ENCODE measurements around the gene PLPP4. TPM values are rescaled to one million over a fixed set of nuclear protein-coding genes. Genes with fewer than 3 reads are reported as not detected.
A peak's percentile ranks its signal among the peaks of the same experiment; 100 is the strongest.

Gene PLPP4
- polyA plus RNA-seq, 1 of the 3 experiments (the other 2 are of a cell fraction): 27.9 TPM

GRCh38 chr10:120555436-120555835, 98.4 kb downstream of the PLPP4 start:
- POLR2A ChIA-PET: no interaction called here
- Histone ChIP-seq H3K79me2 (ENCODE audit: insufficient read depth) (peaks cover 92% of the 10 kb centered on the region), H3K27ac (ENCODE audit: low read depth in 2 of 2, low read length in 1 of 2) (no peak overlapping the region), H3K9me3 (no peaks in the 10 kb centered on the region), H3K4me2 (no peak overlapping the region), H3K4me3 (ENCODE audit: low read depth in 2 of 2, low read length in 1 of 2) (no peak overlapping the region), H3K36me3 (replicated peaks in 1 of 2; ENCODE audit: control insufficient read depth in 1 of 2, insufficient read depth in 2 of 2, low read length in 1 of 2) (peaks cover 0 to 31% of the 10 kb centered on the region in 2 experiments), H3K9me2 (no peaks in the 10 kb centered on the region), H3K9ac (no peak overlapping the region), H3K27me3 (ENCODE audit: insufficient read depth) (no peaks in the 10 kb centered on the region), H4K20me1 (ENCODE audit: insufficient read depth) (no peaks in the 10 kb centered on the region), H3K4me1 (ENCODE audit: control insufficient read depth in 1 of 2, insufficient read depth in 2 of 2, low read depth in 1 of 2, low read length in 1 of 2) (peaks cover 0 to 5% of the 10 kb centered on the region in 2 experiments; a peak in 2 of 4 replicates), H2AFZ (ENCODE audit: low read depth) (no peak overlapping the region), H3F3A (replicated peaks; ENCODE audit: insufficient read depth) (peaks cover 10% of the 10 kb centered on the region)
- no peak for DNase-seq
- no peak for TF ChIP-seq MXI1 (IDR thresholded peaks at IDR 0.05; ENCODE audit: low read depth, low read length)
- TF ChIP-seq CTCF (IDR thresholded peaks at IDR 0.05): no peak
- TF ChIP-seq, protein P1, sequence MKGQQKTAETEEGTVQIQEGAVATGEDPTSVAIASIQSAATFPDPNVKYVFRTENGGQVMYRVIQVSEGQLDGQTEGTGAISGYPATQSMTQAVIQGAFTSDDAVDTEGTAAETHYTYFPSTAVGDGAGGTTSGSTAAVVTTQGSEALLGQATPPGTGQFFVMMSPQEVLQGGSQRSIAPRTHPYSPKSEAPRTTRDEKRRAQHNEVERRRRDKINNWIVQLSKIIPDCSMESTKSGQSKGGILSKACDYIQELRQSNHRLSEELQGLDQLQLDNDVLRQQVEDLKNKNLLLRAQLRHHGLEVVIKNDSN (IDR thresholded peaks at IDR 0.05; ENCODE audit: borderline replicate concordance, low read depth): no peak
- 53% methylated on average over 4 of the region's 4 CpGs for WGBS (ENCODE audit: low lambda C conversion rate)
- CTCF ChIA-PET: no interaction called here

GRCh38 chr10:120555842-120556532, 99.0 kb downstream of the PLPP4 start:
- peaks cover 0 to 29% of the 10 kb centered on the region in 2 experiments for H3K36me3 ChIP-seq (replicated peaks in 1 of 2; ENCODE audit: control insufficient read depth in 1 of 2, insufficient read depth in 2 of 2, low read length in 1 of 2)
- H2AFZ ChIP-seq (ENCODE audit: low read depth): no peak overlapping the region
- WGBS (ENCODE audit: low lambda C conversion rate): 62% methylated on average over 2 of the region's 2 CpGs
- no peaks in the 10 kb centered on the region for H3K9me3 ChIP-seq
- no peak overlapping the region for H3K4me2 ChIP-seq
- H3K9me2 ChIP-seq: no peaks in the 10 kb centered on the region
- no peaks in the 10 kb centered on the region for H3K27me3 ChIP-seq (ENCODE audit: insufficient read depth)
- peaks cover 0 to 5% of the 10 kb centered on the region in 2 experiments; a peak in 2 of 4 replicates for H3K4me1 ChIP-seq (ENCODE audit: control insufficient read depth in 1 of 2, insufficient read depth in 2 of 2, low read depth in 1 of 2, low read length in 1 of 2)
- POLR2A ChIA-PET: no interaction called here
- CTCF ChIA-PET: no interaction called here
- H3F3A ChIP-seq (replicated peaks; ENCODE audit: insufficient read depth): peaks cover 8% of the 10 kb centered on the region
- no peak for DNase-seq
- TF ChIP-seq POLR2AphosphoS5 (IDR thresholded peaks at IDR 0.05; ENCODE audit: low read depth, low read length): no peak
- TF ChIP-seq FOSL2 (IDR thresholded peaks at IDR 0.05; ENCODE audit: borderline replicate concordance, low read depth): no peak
- H3K4me3 ChIP-seq (ENCODE audit: low read depth in 2 of 2, low read length in 1 of 2): no peak overlapping the region
- H4K20me1 ChIP-seq (ENCODE audit: insufficient read depth): no peaks in the 10 kb centered on the region
- H3K27ac ChIP-seq (ENCODE audit: low read depth in 2 of 2, low read length in 1 of 2): peak overlapping the region in 1 of 2 experiments; percentile 0; a peak in 1 of 4 replicates
- no peak overlapping the region for H3K9ac ChIP-seq
- H3K79me2 ChIP-seq (ENCODE audit: insufficient read depth): peaks cover 93% of the 10 kb centered on the region

DNA sequence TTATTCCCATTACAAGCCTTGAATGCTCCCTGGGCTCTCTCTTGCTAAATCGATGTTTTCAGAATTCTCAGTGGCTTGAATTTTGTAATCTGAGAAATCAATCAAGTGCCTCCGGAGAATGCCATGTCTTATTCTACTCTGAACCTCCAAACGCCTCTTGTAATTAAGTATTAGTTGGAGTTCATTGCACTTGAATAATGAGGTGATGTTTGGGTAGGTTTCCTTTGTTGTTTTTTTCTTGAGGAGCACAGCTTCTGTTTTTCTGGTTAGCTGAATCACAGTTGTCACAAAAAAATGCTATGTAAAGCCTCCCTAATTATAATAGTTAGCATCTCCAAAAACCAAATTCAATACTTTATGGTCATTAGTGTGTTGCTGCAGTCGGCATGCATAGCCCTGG, 100.3 kb downstream of the PLPP4 start:
- Histone ChIP-seq H3K27ac (ENCODE audit: low read depth in 2 of 2, low read length in 1 of 2) (no peak overlapping the region; a peak in 1 of 4 replicates), H4K20me1 (ENCODE audit: insufficient read depth) (no peaks in the 10 kb centered on the region), H3K9me2 (no peaks in the 10 kb centered on the region), H3K4me2 (no peak overlapping the region; the same call in 1 of the 2 replicates), H3K79me2 (ENCODE audit: insufficient read depth) (peaks cover 85% of the 10 kb centered on the region), H3F3A (replicated peaks; ENCODE audit: insufficient read depth) (no peaks in the 10 kb centered on the region), H3K27me3 (ENCODE audit: insufficient read depth) (no peaks in the 10 kb centered on the region), H3K36me3 (replicated peaks in 1 of 2; ENCODE audit: control insufficient read depth in 1 of 2, insufficient read depth in 2 of 2, low read length in 1 of 2) (peaks cover 0 to 29% of the 10 kb centered on the region in 2 experiments), H3K4me1 (ENCODE audit: control insufficient read depth in 1 of 2, insufficient read depth in 2 of 2, low read depth in 1 of 2, low read length in 1 of 2) (peaks cover 0 to 4% of the 10 kb centered on the region in 2 experiments; a peak in 2 of 4 replicates), H2AFZ (ENCODE audit: low read depth) (no peak overlapping the region), H3K4me3 (ENCODE audit: low read depth in 2 of 2, low read length in 1 of 2) (no peak overlapping the region), H3K9ac (no peak overlapping the region), H3K9me3 (no peaks in the 10 kb centered on the region)
- POLR2A ChIA-PET: no interaction called here
- CTCF ChIA-PET: no interaction called here
- 61% methylated on average over 4 of the region's 4 CpGs for WGBS (ENCODE audit: low lambda C conversion rate)
- DNase-seq: no peak
- TF ChIP-seq, protein P1 (IDR thresholded peaks at IDR 0.05; ENCODE audit: borderline replicate concordance, low read depth): no peak
- no peak for TF ChIP-seq RCOR1 (IDR thresholded peaks at IDR 0.05; ENCODE audit: low read length)
- TF ChIP-seq RXRA (IDR thresholded peaks at IDR 0.05; ENCODE audit: borderline replicate concordance, low read depth): no peak
- no peak for TF ChIP-seq GABPA (IDR thresholded peaks at IDR 0.05; ENCODE audit: low read depth)
- no peak for TF ChIP-seq CTCF (IDR thresholded peaks at IDR 0.05)
- TF ChIP-seq FOXJ3 (CRISPR knock-in tag; IDR thresholded peaks at IDR 0.05): no peak
- no peak for TF ChIP-seq TEAD4 (IDR thresholded peaks at IDR 0.05; ENCODE audit: borderline replicate concordance, insufficient read depth)
- TF ChIP-seq USF2 (IDR thresholded peaks at IDR 0.05; ENCODE audit: borderline replicate concordance, low read depth, low read length): no peak
- no peak for TF ChIP-seq GATA2 (CRISPR knock-in tag; IDR thresholded peaks at IDR 0.05)
- no peak for TF ChIP-seq POLR2AphosphoS5 (IDR thresholded peaks at IDR 0.05; ENCODE audit: low read depth, low read length)
- TF ChIP-seq EP300 (IDR thresholded peaks at IDR 0.05; ENCODE audit: borderline replicate concordance in 1 of 2, low read depth in 1 of 2, low read length in 1 of 2): no peak

All from SK-N-SH (cell line).